Hindlimb muscle (tissue), 1 donor: Measurements from ENCODE around the gene AFF2. TPM values are rescaled to one million over a fixed set of nuclear protein-coding genes. Genes with fewer than 3 reads are reported as not detected.

Experiments used
- DNase-seq: peaks from one replicate; pipeline ENCODE4 v3.0.0-alpha.2; 2013
- polyA plus RNA-seq: library from polyadenylated mRNA; unstranded; fragments of 120-200 nt; gene quantifications from one replicate; pipeline ENCODE4 v1.2.1, GENCODE V29; 2013; ENCODE audit not compliant: insufficient read length

AFF2 gene
- 1.0 TPM for polyA plus RNA-seq

GRCh38 chrX:148500423-148501385 lies at the start of gene AFF2:
Gene AFF2 (plus strand): TSS chrX:148500617. CDS start chrX:148501098, 481 bp downstream.
- peak; percentile 19 for DNase-seq

DNA sequence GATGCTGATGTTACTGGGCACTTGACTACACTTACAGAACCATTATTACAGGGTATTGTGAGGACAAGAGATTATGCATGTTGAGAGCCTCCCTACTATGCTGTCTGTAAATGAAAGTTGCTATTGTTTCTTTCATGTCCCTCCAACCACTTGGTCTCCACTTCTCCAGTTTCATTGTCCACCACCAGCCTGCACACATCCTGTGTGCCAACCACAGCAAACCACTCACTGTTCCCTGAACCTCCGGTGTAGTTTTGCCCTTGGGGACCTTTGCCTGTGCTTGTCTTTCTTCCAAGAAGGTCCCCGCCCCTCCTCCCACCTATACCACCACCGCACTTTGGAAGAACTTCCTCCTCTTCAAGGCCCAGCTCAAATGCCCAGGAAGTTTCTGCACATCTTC lies 43.1 kb upstream of the AFF2 start:
- no peak for DNase-seq

DNA sequence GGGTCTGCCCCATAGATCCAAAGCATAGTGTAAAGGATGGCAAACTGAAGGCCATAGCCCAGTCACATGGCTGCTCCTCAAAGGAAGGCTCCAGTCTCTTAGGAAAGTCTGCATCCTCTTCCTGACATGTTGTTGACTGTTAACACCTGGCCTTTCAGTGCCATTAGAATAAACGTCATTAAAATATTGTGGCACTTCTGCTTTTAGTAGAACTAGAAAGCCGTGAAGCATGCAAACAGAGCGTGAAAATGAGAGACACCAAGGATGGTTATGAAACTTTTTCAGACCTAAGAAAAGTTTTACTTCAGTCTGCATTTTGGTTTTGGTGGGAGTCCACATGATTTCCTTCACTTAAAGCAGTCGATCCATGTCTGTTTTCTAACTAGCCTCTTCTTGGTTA lies 41.1 kb upstream of the AFF2 start:
- no peak for DNase-seq

DNA sequence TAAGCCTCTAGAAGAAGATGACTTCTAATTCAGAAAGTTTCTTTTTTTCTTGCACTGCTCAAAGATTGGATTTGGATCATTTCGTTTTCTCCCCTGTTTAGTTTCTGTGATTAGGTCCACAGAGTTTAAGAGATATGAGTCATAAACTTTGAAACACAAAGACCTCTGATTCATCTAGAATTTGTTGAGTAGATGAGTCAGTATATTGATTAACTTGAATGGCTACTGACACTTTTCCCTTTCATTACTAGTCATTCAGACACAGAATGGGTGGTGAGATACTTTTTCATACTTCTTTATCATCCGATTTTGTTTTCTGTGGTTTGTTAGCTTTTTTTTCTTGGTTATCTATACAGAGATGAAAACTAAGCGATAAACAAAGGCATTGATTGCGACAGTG lies 34.1 kb upstream of the AFF2 start:
- DNase-seq = no peak

GRCh38 chrX:148470324-148470723 lies 30.1 kb upstream of the AFF2 start:
- DNase-seq = no peak

DNA sequence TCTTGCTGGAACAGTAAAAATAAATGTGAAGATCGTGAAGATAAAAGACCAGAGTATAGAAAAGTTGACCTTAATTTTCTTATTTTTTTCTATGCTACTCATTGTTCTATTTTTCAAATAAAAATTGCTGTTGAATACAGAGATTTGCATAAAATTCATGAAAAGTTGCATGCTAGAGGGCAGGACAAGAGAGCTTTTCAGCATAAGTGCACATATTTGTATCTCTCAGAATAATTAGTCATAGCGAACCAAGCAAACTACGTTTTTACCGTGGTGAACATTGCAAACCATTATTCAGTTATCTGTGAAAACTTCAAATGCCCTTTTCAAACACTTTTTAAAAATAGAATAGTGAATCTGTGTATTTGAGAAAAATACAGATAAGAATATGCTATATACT lies 26.4 kb upstream of the AFF2 start:
- DNase-seq = no peak

DNA sequence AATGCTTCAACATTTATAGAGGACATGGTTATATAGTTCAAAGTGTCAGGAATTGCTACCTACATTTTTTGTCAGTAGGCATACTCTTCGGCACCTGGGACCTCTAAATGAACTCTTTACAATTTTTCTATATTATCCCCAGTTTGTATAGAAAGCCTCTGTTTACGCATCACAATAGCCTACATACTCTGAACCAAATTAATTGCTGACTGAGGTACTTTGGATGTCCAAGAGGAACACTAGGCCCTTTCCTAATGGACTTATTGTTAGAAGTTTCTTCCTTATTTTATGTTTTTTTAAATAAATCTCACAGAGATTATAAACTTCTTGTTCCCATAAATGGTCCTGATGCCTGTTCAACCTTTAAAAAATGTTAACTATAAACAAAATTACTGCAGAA lies 8.4 kb upstream of the AFF2 start:
- DNase-seq = no peak

DNA sequence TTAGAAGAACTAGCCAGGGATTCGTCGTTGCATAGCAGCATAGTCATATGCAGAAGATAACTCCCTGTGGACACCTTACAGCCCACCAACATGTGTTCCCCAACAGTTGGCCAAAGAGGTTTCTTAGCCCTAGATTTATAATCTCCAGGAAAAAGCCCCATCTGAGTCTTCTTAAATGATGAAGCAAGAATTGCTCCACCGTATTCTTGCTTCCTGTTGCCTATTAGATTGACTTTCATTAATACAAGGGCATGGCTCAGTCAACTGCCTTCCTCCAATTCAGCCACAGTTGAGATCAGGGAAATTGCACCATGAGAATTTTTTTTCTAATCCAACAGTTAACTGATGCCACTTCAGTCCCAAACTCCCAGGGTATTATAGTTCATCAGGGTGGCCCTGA lies 5.2 kb upstream of the AFF2 start:
- DNase-seq = no peak

GRCh38 chrX:148498067-148498466 lies 2.4 kb upstream of the AFF2 start:
- DNase-seq = no peak

- no peak for DNase-seq
These were observed 587 bp upstream of the AFF2 start for GRCh38 chrX:148499638-148500422.

DNA sequence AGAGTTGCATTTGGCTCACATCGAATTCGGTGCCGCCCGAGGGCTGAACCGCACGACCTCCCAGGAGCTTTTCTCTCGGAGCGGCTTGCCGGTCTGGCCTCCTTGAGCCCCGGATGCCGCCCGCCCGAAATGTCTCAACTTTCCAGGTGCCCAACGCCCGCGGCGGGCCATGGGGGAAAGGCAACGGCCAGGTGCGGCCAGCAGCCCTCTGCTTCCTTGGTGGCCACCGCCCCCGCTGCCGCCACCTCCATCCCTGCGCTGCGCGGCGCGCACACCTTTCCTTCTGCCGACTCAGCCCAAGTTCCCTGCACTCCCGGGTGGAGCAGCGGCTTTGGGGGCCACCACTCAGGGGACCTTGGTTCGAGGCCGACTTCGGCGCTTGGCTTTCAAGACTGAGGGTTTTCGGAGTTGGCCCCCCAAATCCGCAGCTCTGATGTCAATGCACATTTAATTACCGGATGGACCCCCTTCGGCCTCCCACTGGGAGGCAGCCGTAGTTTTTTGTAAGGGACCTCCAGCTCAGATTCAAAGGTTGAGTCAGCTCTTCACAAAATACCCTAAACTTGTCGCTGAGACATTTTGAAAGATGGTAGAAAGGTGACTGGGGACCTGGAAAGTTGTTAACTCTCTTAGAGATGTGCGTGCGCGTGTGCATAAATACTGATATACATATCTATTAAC lies 1.1 kb downstream of the AFF2 start:
- no peak for DNase-seq

- no peak for DNase-seq
These were observed 4.1 kb downstream of the AFF2 start for GRCh38 chrX:148504506-148504905.

DNA sequence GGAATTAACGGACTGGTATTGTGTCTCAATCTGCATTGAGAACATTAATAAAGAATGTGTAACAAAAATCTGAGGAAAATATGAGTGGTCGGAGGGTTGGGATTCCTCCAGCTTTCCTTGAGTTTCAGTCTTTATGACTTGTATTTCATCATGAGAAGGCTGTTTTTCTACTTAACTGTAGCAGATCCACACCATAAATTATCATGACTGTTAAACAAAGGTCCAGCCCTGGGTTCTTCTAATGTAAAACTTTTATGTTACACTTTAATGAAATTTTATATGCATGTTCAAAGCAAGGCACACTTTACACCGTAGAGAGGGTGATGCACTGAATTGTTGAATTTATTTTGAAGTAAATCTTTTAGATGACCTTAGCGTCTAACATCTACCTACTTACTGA lies 7.0 kb downstream of the AFF2 start:
- no peak for DNase-seq

GRCh38 chrX:148512453-148512852 lies 12.0 kb downstream of the AFF2 start:
- DNase-seq = no peak

GRCh38 chrX:148513661-148514060 lies 13.2 kb downstream of the AFF2 start:
- DNase-seq = no peak

DNA sequence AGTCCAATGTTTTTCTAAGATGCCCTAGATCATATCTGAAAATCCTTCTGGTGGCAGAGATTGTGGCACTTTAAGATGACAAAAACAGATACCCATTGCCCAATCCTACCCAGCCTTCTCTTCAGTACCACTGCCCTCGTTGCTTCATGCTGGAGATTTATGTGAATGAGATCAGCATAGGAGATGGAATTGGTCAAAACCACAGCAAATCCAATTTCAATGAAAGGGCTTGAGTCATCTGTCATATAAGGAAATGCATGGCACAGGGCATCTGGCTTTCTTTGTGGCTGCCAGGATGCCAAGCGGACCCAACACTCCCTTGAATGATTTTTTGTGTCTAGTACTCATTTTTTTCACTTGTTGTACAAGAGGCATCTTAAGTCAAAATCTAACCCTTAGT lies 16.8 kb downstream of the AFF2 start:
- DNase-seq = no peak

GRCh38 chrX:148522006-148522405 lies 21.6 kb downstream of the AFF2 start:
- no peak for DNase-seq

GRCh38 chrX:148523303-148524080 lies 23.1 kb downstream of the AFF2 start:
- DNase-seq = no peak

DNA sequence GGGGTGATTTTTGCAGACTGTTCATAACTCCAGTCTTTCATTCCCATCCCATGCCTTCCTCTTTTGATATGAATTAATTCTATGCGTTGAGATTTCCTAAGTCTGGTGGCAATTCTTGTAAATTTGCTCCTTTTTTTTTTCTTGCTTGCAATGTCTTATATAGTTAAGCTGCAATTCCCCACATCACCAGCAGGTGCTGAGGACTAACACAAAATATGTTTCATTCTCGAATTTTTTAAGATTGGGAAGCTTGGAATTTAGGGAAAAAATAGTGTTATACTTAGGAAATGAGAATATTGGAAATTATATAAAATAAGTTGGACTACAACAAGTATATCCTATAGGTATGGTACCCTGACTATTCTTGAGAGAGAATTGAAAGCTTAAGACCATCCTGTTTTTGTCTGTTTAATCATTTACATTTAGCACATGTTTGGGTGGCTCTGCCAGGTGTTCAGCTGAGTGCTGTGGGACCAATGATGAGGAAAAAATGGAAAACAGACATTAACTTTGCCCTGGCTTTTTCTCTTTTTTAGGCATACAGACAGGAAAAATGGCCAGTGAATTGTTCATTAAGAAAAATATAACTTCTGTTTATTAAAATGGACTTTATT lies 30.2 kb downstream of the AFF2 start:
- no peak for DNase-seq

GRCh38 chrX:148534291-148534690 lies 33.9 kb downstream of the AFF2 start:
- no peak for DNase-seq

- DNase-seq = no peak
These were observed 35.2 kb downstream of the AFF2 start for GRCh38 chrX:148535639-148536038.

DNA sequence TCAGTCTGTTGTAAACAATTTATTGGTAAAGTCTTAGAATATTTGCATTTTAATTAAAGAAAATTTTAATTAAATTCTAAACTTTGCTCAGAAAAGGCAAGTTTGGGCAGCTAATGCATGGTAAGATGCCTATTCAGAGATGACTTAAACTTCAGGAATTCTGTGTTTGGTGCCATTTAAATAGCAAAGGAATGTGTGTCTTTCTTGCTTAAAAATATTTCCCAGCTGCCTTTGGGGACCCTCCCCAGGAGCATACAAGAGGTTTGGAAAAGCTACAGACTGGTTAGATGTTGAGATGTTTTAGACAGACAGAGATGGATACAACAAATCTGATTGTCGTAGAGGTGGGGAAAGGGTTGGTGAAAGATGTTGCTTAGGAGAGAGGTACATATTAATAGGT lies 36.5 kb downstream of the AFF2 start:
- DNase-seq = no peak
